SK-N-SH (cell line): ENCODE measurements around the gene ETFRF1. TPM values are rescaled to one million over a fixed set of nuclear protein-coding genes. Genes with fewer than 3 reads are reported as not detected.

ENCODE experiments used
- CTCF ChIA-PET: fragments of 300-600, 350-600 bp; formaldehyde crosslinking; extraction: SDS; loops from one replicate; lab custom pipeline; 2021; lab: Yijun Ruan, JAX
- POLR2A ChIA-PET: fragments of 350-600 bp; sonication (Branson Sonifier 250); formaldehyde crosslinking; extraction: SDS; loops from one replicate; lab custom pipeline; 2020; ENCODE audit warnings: antibody characterized with exemption, inconsistent platforms; lab: Yijun Ruan, JAX
- DNase-seq: peaks from one replicate; pipeline ENCODE4 v3.0.0; 2012
- H2AFZ ChIP-seq: fragments of 200-600 bp; sonication (generic); 2 replicates; pipeline ENCODE4 v1.8.1; 2016; ENCODE audit warnings: antibody characterized with exemption, mild to moderate bottlenecking, low read depth
- H3F3A ChIP-seq: fragments of 200-600 bp; sonication (generic); replicated peaks from 2 replicates; pipeline ENCODE3; 2016; ENCODE audit warnings: antibody characterized with exemption, mild to moderate bottlenecking; ENCODE audit not compliant: insufficient read depth
- H3K27ac ChIP-seq, 2 experiments: fragments of 200-500 bp in 1 of 2; fragments of 200-600 bp in 1 of 2; sonication (Bioruptor generic) in 1 of 2; sonication (generic), shearing (Covaris generic) in 1 of 2; 2 replicates each; pipeline versions ENCODE4 v1.5.1 to v1.6.1; 2014 to 2016; ENCODE audit warnings: low read depth in 2 of 2, inconsistent platforms in 1 of 2, low read length in 1 of 2, mild to moderate bottlenecking in 1 of 2, mixed read lengths in 1 of 2
- H3K27me3 ChIP-seq: fragments of 200-600 bp; sonication (generic), shearing (Covaris generic); 2 replicates; pipeline ENCODE4 v1.6.1; 2016; ENCODE audit warnings: mixed run types; ENCODE audit not compliant: insufficient read depth
- H3K36me3 ChIP-seq, 2 experiments: fragments of 200-500 bp in 1 of 2; fragments of 200-600 bp in 1 of 2; sonication (Bioruptor generic) in 1 of 2; sonication (generic) in 1 of 2; replicated peaks in 1 of 2; 2 replicates each; pipeline versions ENCODE3 to v1.5.1; 2014 to 2016; ENCODE audit warnings: low read length in 1 of 2, mild to moderate bottlenecking in 1 of 2; ENCODE audit not compliant: insufficient read depth in 2 of 2, control insufficient read depth in 1 of 2
- H3K4me1 ChIP-seq, 2 experiments: fragments of 200-500 bp in 1 of 2; fragments of 200-600 bp in 1 of 2; sonication (Bioruptor generic) in 1 of 2; sonication (generic), shearing (Covaris generic) in 1 of 2; 2 replicates each; pipeline versions ENCODE4 v1.5.1 to v1.6.1; 2014 to 2016; ENCODE audit warnings: low read depth in 1 of 2, low read length in 1 of 2, mixed run types in 1 of 2; ENCODE audit not compliant: insufficient read depth in 2 of 2, control insufficient read depth in 1 of 2
- H3K4me2 ChIP-seq: fragments of 200-600 bp; sonication (generic), shearing (Covaris generic); 2 replicates; pipeline ENCODE4 v1.6.1; 2017; ENCODE audit warnings: mixed run types
- H3K4me3 ChIP-seq, 2 experiments: fragments of 200-500 bp in 1 of 2; fragments of 200-600 bp in 1 of 2; sonication (Bioruptor generic) in 1 of 2; sonication (generic), shearing (Covaris generic) in 1 of 2; 2 replicates each; pipeline versions ENCODE4 v1.5.1 to v1.8.1; 2014 to 2016; ENCODE audit warnings: low read depth in 2 of 2, inconsistent platforms in 1 of 2, low read length in 1 of 2, mild to moderate bottlenecking in 1 of 2, mixed read lengths in 1 of 2, moderate library complexity in 1 of 2
- H3K79me2 ChIP-seq: fragments of 200-600 bp; sonication (generic); 2 replicates; pipeline ENCODE4 v1.8.1; 2017; ENCODE audit warnings: mild to moderate bottlenecking; ENCODE audit not compliant: insufficient read depth
- H3K9ac ChIP-seq: fragments of 200-600 bp; sonication (generic); 2 replicates; pipeline ENCODE4 v1.6.1; 2017; ENCODE audit warnings: mixed run types
- H3K9me2 ChIP-seq: fragments of 200-600 bp; sonication (generic); 2 replicates; pipeline ENCODE4 v1.6.1; 2017; ENCODE audit warnings: mixed run types
- H3K9me3 ChIP-seq: fragments of 200-600 bp; sonication (generic); 2 replicates; pipeline ENCODE4 v1.6.1; 2017; ENCODE audit warnings: mixed run types, mild to moderate bottlenecking, moderate library complexity
- H4K20me1 ChIP-seq: fragments of 200-600 bp; sonication (generic); 2 replicates; pipeline ENCODE4 v1.6.1; 2017; ENCODE audit warnings: mild to moderate bottlenecking, mixed run types; ENCODE audit not compliant: insufficient read depth
- CHD2 ChIP-seq: fragments of 150-350 bp; IDR thresholded peaks from 2 replicates; pipeline ENCODE4 v1.6.1; 2018; ENCODE audit warnings: low read length; ENCODE audit not compliant: partially characterized antibody
- CTCF ChIP-seq: fragments of 200-600 bp; sonication (generic); IDR thresholded peaks from 2 replicates; pipeline ENCODE4 v1.6.1; 2017; ENCODE audit warnings: antibody characterized with exemption, mild to moderate bottlenecking, moderate library complexity
- EZH2phosphoT487 ChIP-seq: fragments of 200-600 bp; sonication (generic); IDR thresholded peaks from 2 replicates; pipeline ENCODE4 v1.6.1; 2017; ENCODE audit warnings: low read depth, mixed run types, mild to moderate bottlenecking, antibody characterized with exemption, moderate library complexity, borderline replicate concordance
- FOSL2 ChIP-seq: IDR thresholded peaks from 2 replicates; pipeline ENCODE4 v1.4.0; 2012; ENCODE audit warnings: low read depth, mild to moderate bottlenecking, moderate library complexity, borderline replicate concordance
- GABPA ChIP-seq: IDR thresholded peaks from 2 replicates; pipeline ENCODE4 v1.4.0; 2012; ENCODE audit warnings: low read depth, mild to moderate bottlenecking
- GATA2 ChIP-seq: sonication (generic); formaldehyde crosslinking; IDR thresholded peaks from 2 replicates; pipeline ENCODE4 v1.5.0; 2020; ENCODE audit warnings: mild to moderate bottlenecking, missing genetic modification reagents
- JUND ChIP-seq: IDR thresholded peaks from 2 replicates; pipeline ENCODE4 v1.4.0; 2012
- MAX ChIP-seq: IDR thresholded peaks from 2 replicates; pipeline ENCODE4 v1.4.0; 2012; ENCODE audit warnings: low read depth
- MXI1 ChIP-seq: IDR thresholded peaks from 2 replicates; pipeline ENCODE4 v1.6.1; 2012; ENCODE audit warnings: mild to moderate bottlenecking, low read depth, low read length, improper control_type of control experiment
- NFIC ChIP-seq: IDR thresholded peaks from 2 replicates; pipeline ENCODE4 v1.4.0; 2012; ENCODE audit warnings: borderline replicate concordance
- POLR2AphosphoS5 ChIP-seq: IDR thresholded peaks from 2 replicates; pipeline ENCODE4 v1.6.1; 2012; ENCODE audit warnings: low read depth, low read length
- RAD21 ChIP-seq: IDR thresholded peaks from 2 replicates; pipeline ENCODE4 v1.6.1; 2012; ENCODE audit warnings: mild to moderate bottlenecking, low read length
- REST ChIP-seq: IDR thresholded peaks from 2 replicates; pipeline ENCODE4 v1.6.1; 2012; ENCODE audit warnings: mild to moderate bottlenecking, low read depth, low read length, moderate library complexity
- RFX5 ChIP-seq: IDR thresholded peaks from 2 replicates; pipeline ENCODE4 v1.6.1; 2012; ENCODE audit warnings: mild to moderate bottlenecking, improper control_type of control experiment, low read length
- RXRA ChIP-seq: IDR thresholded peaks from 2 replicates; pipeline ENCODE4 v1.4.0; 2012; ENCODE audit warnings: low read depth, mild to moderate bottlenecking, borderline replicate concordance
- SIN3A ChIP-seq: IDR thresholded peaks from 2 replicates; pipeline ENCODE4 v1.6.1; 2012; ENCODE audit warnings: low read depth, mild to moderate bottlenecking, low read length, moderate library complexity, borderline replicate concordance
- TAF1 ChIP-seq: IDR thresholded peaks from 2 replicates; pipeline ENCODE4 v1.6.1; 2012; ENCODE audit warnings: low read depth, mild to moderate bottlenecking, low read length, moderate library complexity, borderline replicate concordance
- TCF12 ChIP-seq: IDR thresholded peaks from 2 replicates; pipeline ENCODE4 v1.4.0; 2012
- TEAD4 ChIP-seq: IDR thresholded peaks from 2 replicates; pipeline ENCODE4 v1.4.0; 2012; ENCODE audit warnings: mild to moderate bottlenecking, borderline replicate concordance; ENCODE audit not compliant: insufficient read depth
- USF1 ChIP-seq: IDR thresholded peaks from 2 replicates; pipeline ENCODE4 v1.4.0; 2012; ENCODE audit warnings: low read depth, borderline replicate concordance
- YY1 ChIP-seq: IDR thresholded peaks from 2 replicates; pipeline ENCODE4 v1.4.0; 2012; ENCODE audit warnings: low read depth, mild to moderate bottlenecking
- WGBS: methylation state at CpG from one replicate; pipeline ENCODE4 v1.1.6; 2017; ENCODE audit warnings: low lambda C conversion rate; 5-methylcytosine and 5-hydroxymethylcytosine counted together
- polyA plus RNA-seq, 3 experiments: library from polyadenylated mRNA; depleted of rRNA; stranded (reverse); fragments of >200 nt; gene quantifications; 2 replicates each; pipeline ENCODE4 v1.2.3, GENCODE V29; 2012

ETFRF1 gene
- polyA plus RNA-seq, 1 of the 3 experiments (the other 2 are of a cell fraction): 7.8 TPM

- TF ChIP-seq SIN3A (peak; percentile 79; the same call in 1 of the 2 replicates), RXRA (no peak), TEAD4 (no peak), NFIC (no peak), GATA2 (CRISPR knock-in tag) (peak; percentile 78), CHD2 (peak; percentile 79), YY1 (peak; percentile 73; the same call in 1 of the 2 replicates), USF1 (no peak), TAF1 (peak; percentile 67), MXI1 (peak; percentile 79), EZH2phosphoT487 (no peak), POLR2AphosphoS5 (peak; percentile 69; the same call in 1 of the 2 replicates), JUND (no peak)
These were observed 56.0 kb downstream of the ETFRF1 start, which contains the start of gene KRAS (continued) for GRCh38 chr12:25250744-25251730.

GRCh38 chr12:25251769-25252168, 56.7 kb downstream of the ETFRF1 start:
- Histone ChIP-seq H3K4me2 (peak overlapping the region; percentile 81), H3K4me1 (peaks cover 7 to 11% of the 10 kb centered on the region in 2 experiments; a peak in 3 of 4 replicates), H3K9me2 (no peaks in the 10 kb centered on the region), H4K20me1 (peaks cover 21% of the 10 kb centered on the region), H3K9ac (peak overlapping the region; percentile 78), H2AFZ (peak overlapping the region; percentile 99), H3K79me2 (peaks cover 35% of the 10 kb centered on the region), H3F3A (peaks cover 5% of the 10 kb centered on the region), H3K27ac (peak overlapping the region; percentile 74 to 91), H3K9me3 (no peaks in the 10 kb centered on the region), H3K36me3 (peaks cover 3 to 5% of the 10 kb centered on the region in 2 experiments), H3K4me3 (peak overlapping the region; percentile 70 to 91), H3K27me3 (no peaks in the 10 kb centered on the region)
- ChIA-PET POLR2A (interaction anchor here (0.6 to 1.4 kb wide), 2 partner anchors 10 to 133 kb away, joined by 4 read pairs; no protein-coding TSS in a partner anchor), CTCF (interaction anchor here (1.5 to 1.9 kb wide), 2 partner anchors 11 to 136 kb away, joined by 5 to 7 read pairs; no protein-coding TSS in a partner anchor)
- 58% methylated on average over 6 of the region's 6 CpGs for WGBS
- DNase-seq: no peak
- TF ChIP-seq CTCF (no peak), MXI1 (no peak), RXRA (no peak), CHD2 (no peak), YY1 (no peak), FOSL2 (no peak), RAD21 (no peak), REST (no peak), EZH2phosphoT487 (no peak), MAX (no peak), TCF12 (no peak), SIN3A (no peak), GABPA (no peak), RFX5 (no peak)
